DND-41 (cell line): Measurements from ENCODE around the gene APOC3.

Experiments used
- EZH2 ChIP-seq: IDR thresholded peaks from 3 replicates; pipeline ENCODE4 v1.6.1; 2012; ENCODE audit warnings: borderline replicate concordance, low read depth, mild to moderate bottlenecking, moderate library complexity, low read length, inconsistent platforms; ENCODE audit not compliant: severe bottlenecking
- TF ChIP-seq, protein P1 (sequence below): IDR thresholded peaks from 2 replicates; pipeline ENCODE4 v1.5.1; 2012; ENCODE audit warnings: borderline replicate concordance, low read length, moderate library complexity, mild to moderate bottlenecking; ENCODE audit not compliant: poor library complexity, severe bottlenecking; ENCODE audit errors: extremely low read depth

DNA sequence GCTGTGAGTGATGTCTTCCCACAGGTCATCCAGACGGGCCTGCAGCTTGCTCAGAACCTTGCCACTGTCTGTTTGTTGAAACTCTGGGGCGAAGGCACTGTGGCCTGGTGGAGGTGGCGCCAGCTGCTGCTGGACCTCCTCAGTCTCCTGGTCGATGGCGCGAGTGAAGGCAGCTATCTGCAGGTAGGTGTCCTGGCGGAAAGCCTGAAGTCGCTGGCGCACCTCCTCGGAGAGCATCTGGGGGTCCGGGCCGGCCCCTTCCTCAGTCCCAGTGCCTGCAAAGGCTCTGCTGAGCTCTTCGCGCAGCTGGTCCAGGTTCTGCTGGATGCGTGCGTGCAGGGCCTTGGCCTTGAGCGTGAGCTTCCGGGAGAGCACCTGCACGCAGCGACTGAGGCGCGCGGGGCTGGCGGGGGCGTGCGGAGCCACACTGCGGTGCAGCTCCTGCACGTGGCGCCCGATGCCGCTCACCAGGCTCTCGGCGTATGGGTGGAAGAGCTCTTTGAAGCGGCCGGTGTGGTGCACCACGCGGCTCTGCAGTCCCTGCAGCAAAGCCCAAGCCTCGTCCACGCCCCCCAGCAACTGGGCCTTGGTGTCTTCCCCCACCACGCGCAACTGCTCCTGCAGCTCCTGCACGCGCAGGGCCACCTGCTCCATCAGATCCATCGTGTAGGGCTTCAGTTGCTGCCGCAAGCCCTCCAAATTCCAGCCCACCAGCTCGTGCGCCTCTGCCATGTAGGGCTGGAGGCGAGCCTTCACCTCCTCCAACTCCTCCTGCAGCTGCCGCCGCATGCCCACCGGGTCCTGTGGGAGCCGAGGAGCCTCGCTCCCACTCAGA, 39.3 kb upstream of the APOC3 start:
- TF ChIP-seq, protein P1, sequence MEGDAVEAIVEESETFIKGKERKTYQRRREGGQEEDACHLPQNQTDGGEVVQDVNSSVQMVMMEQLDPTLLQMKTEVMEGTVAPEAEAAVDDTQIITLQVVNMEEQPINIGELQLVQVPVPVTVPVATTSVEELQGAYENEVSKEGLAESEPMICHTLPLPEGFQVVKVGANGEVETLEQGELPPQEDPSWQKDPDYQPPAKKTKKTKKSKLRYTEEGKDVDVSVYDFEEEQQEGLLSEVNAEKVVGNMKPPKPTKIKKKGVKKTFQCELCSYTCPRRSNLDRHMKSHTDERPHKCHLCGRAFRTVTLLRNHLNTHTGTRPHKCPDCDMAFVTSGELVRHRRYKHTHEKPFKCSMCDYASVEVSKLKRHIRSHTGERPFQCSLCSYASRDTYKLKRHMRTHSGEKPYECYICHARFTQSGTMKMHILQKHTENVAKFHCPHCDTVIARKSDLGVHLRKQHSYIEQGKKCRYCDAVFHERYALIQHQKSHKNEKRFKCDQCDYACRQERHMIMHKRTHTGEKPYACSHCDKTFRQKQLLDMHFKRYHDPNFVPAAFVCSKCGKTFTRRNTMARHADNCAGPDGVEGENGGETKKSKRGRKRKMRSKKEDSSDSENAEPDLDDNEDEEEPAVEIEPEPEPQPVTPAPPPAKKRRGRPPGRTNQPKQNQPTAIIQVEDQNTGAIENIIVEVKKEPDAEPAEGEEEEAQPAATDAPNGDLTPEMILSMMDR = no peak
- no peak for TF ChIP-seq EZH2
